ENCODE results near the gene IL16.

- TF ChIP-seq POU2F2 (IDR thresholded peaks at IDR 0.05; ENCODE audit: low read depth, low read length): no peak
- no peak for TF ChIP-seq POLR2A (IDR thresholded peaks at IDR 0.05; ENCODE audit: low read depth, low read length)
Observed at GRCh38 chr15:81335631-81336030, 139.0 kb downstream of the IL16 start.
